ENCODE data around the gene ENDOV.

The ENDOV gene

DNA sequence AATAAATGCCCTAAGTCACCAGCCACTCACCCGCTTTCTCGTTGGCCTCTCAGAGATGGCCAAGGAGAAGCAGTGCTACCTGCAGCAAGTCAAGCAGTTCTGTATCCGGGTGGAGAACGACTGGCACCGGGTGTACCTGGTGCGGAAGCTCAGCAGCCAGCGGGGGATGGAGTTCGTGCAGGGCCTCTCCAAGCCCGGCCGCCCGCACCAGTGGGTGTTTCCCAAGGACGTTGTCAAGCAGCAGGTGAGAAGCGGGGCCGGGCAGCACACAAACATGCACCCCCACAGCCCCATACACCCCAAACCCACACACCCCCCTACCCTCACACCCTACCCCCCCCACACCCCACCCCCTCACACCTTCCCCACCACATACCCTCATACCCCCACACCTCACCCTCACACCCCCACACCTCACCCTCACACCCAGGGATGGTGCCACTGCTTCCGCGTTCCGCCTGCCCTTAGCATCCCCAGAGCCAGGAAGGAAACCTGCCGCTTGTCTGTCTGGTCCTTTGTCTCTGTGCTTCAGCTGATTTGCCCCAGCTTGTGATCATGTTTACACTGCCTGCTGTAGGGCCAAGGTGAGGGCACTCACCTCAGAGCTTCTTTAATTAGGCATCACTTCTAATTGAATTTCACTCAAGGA lies 41.9 kb upstream of the ENDOV start:
- TF ChIP-seq, protein P1, sequence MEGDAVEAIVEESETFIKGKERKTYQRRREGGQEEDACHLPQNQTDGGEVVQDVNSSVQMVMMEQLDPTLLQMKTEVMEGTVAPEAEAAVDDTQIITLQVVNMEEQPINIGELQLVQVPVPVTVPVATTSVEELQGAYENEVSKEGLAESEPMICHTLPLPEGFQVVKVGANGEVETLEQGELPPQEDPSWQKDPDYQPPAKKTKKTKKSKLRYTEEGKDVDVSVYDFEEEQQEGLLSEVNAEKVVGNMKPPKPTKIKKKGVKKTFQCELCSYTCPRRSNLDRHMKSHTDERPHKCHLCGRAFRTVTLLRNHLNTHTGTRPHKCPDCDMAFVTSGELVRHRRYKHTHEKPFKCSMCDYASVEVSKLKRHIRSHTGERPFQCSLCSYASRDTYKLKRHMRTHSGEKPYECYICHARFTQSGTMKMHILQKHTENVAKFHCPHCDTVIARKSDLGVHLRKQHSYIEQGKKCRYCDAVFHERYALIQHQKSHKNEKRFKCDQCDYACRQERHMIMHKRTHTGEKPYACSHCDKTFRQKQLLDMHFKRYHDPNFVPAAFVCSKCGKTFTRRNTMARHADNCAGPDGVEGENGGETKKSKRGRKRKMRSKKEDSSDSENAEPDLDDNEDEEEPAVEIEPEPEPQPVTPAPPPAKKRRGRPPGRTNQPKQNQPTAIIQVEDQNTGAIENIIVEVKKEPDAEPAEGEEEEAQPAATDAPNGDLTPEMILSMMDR (IDR thresholded peaks at IDR 0.05; ENCODE audit: low read depth, low read length): no peak
- no peak for DNase-seq
- no peaks in the 10 kb centered on the region for H3K9me3 ChIP-seq
- peaks cover 5% of the 10 kb centered on the region; the same call in 1 of the 2 replicates for H3K36me3 ChIP-seq
- H3K4me3 ChIP-seq (ENCODE audit: low read depth, low read length): no peak overlapping the region
- H3K4me1 ChIP-seq: no peaks in the 10 kb centered on the region
- H3K27me3 ChIP-seq: no peaks in the 10 kb centered on the region

DNA sequence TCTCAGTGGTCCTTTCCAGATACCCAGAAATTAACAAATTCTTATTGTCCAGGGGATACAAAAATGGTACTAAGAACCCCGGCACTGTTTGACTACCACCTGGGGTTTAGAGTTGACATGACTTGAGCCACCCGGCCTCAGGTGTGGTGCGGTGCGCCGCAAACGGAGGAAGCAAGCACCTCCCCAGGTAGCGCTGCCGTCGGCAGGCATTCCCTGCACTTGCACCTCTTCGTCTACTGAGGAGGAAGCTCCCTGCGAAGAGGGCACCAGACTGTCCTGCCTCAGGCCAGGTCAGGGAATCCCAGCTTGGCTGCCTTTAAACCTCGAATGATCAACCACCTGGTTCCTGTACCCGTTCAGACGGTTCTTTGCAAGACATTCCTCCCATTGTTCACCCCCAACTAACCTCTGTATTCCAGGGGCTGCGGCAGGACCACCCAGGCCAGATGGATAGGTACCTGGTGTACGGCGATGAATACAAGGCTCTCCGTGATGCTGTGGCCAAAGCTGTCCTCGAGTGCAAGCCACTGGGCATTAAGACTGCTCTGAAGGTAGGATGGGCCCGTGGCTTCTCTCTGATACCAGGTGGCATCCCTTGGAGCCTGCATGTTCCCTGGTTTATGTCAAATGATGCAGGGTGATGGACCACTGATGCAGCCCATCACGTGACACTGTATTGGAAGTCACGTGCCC lies 40.8 kb upstream of the ENDOV start:
- TF ChIP-seq, protein P1 (IDR thresholded peaks at IDR 0.05; ENCODE audit: low read depth, low read length): no peak
- no peaks in the 10 kb centered on the region for H3K9me3 ChIP-seq
- H3K4me3 ChIP-seq (ENCODE audit: low read depth, low read length): no peak overlapping the region
- no peak for DNase-seq
- H3K36me3 ChIP-seq: peaks cover 5% of the 10 kb centered on the region; the same call in 1 of the 2 replicates
- no peaks in the 10 kb centered on the region for H3K27me3 ChIP-seq
- H3K4me1 ChIP-seq: no peaks in the 10 kb centered on the region

DNA sequence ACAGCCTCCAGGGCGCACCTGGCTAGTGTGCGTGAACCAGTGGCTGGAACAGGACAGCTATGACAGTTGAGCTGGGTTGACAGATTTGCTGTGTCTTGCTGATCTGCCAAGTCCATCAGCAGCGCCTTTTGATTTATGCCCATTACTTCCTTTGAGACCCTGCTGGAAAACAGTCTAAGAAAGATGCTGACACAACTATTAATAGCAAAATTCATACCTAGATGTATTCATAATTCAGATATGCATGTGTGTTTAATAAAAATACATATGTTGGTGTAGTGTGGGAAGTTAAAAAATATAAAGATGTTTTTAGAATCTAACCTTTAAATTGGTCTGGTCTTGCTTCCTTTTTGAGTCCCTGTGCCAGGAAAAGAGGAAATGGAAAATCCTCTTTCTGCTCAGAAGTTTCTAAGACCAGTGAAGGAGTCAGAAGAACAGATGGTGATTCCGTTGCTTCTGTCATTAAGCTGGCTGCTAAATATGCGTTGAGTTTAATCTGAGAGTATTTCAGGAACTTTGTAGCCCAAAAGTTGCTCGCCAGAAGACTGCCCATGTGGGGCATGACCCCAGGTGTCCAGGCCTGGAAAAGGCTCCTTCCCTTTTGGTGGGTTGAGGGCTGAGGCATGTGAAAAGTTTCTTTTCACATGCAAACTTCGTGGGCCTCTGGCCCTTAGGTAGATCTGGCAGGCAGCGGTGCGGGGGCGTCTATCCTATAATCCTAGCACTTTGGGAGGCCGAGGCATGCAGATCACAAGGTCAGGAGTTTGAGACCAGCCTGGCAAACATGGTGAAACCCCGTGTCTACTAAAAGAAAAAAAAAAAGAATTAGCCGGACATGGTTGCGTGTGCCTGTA lies 40.0 kb upstream of the ENDOV start:
- no peak overlapping the region for H3K4me3 ChIP-seq (ENCODE audit: low read depth, low read length)
- DNase-seq: no peak
- TF ChIP-seq, protein P1 (IDR thresholded peaks at IDR 0.05; ENCODE audit: low read depth, low read length): no peak
- H3K9me3 ChIP-seq: no peaks in the 10 kb centered on the region
- H3K36me3 ChIP-seq: peaks cover 5% of the 10 kb centered on the region; the same call in 1 of the 2 replicates
- H3K27me3 ChIP-seq: no peaks in the 10 kb centered on the region
- H3K4me1 ChIP-seq: no peaks in the 10 kb centered on the region

DNA sequence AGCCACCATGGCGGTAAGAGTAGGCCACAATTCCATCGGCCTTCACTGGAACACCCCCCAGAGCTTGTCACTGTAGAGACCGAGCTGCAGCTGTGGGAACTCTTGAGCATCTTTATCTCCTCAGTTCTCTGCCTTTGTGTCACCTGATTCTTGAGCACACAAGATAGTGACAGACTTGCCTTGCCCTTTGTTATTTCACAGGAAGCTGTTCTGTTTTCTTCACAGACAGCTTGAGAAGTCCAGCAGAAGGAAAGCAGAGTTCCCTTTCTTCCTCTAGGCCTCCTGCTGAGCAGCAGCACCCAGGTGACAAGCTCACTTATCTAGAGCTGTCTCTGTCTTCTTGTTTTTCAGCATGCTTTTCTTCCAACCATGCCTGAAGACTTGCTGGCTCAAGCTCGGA lies 38.4 kb upstream of the ENDOV start:
- Histone ChIP-seq H3K4me3 (ENCODE audit: low read depth, low read length) (no peak overlapping the region), H3K4me1 (no peaks in the 10 kb centered on the region), H3K36me3 (peaks cover 5% of the 10 kb centered on the region; the same call in 1 of the 2 replicates), H3K9me3 (no peaks in the 10 kb centered on the region), H3K27me3 (no peaks in the 10 kb centered on the region)
- TF ChIP-seq, protein P1 (IDR thresholded peaks at IDR 0.05; ENCODE audit: low read depth, low read length): no peak
- no peak for DNase-seq

DNA sequence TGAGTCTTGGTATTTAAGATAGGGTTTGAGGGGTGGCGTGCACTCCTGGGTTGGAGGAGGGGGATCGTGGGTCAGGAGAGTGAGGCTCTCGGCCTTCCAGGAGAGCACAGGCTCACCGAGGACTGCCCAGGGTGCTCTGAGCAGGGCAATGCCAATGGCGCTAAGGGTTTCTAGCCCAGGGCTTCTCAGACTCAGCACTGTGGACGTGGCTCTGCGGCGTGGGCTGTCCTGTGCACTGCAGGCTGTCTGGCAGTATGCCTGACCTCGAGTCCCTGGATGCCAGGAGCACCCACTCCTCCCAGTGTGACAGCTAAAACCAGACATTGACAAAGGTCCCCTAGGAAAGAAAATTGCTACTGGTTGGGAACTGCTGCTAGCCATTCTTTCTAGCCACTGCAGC lies 37.2 kb upstream of the ENDOV start:
- peaks cover 5% of the 10 kb centered on the region; the same call in 1 of the 2 replicates for H3K36me3 ChIP-seq
- H3K9me3 ChIP-seq: no peaks in the 10 kb centered on the region
- H3K4me1 ChIP-seq: no peaks in the 10 kb centered on the region
- no peak for DNase-seq
- H3K27me3 ChIP-seq: no peaks in the 10 kb centered on the region
- H3K4me3 ChIP-seq (ENCODE audit: low read depth, low read length): no peak overlapping the region
- TF ChIP-seq, protein P1 (IDR thresholded peaks at IDR 0.05; ENCODE audit: low read depth, low read length): no peak

Measured in BE2C (cell line).